IMR-90 (cell line): Measurements from ENCODE around the gene FAM168A. TPM values are rescaled to one million over a fixed set of nuclear protein-coding genes. Genes with fewer than 3 reads are reported as not detected.

ENCODE experiments used
- ATAC-seq: fragments of 200-7000 bp; cut with Tn5 transposase; 2 replicates; pipeline ENCODE4 v1.9.1; 2020; ENCODE audit warnings: low read depth, mild to moderate bottlenecking, moderate library complexity
- BruUV-seq: library from RNA; stranded (reverse); fragments of 400-500 nt; replicated peaks from 2 replicates; lab custom pipeline; 2021; lab: Mats Ljungman, UMichigan
- CTCF ChIA-PET: fragments of 300-600 bp; formaldehyde crosslinking; extraction: SDS; loops from one replicate; lab custom pipeline; 2021; ENCODE audit warnings: antibody characterized with exemption; lab: Yijun Ruan, JAX
- POLR2A ChIA-PET: fragments of 300-600 bp; sonication (Branson Sonifier 250); formaldehyde crosslinking; loops from one replicate; lab custom pipeline; 2022; ENCODE audit warnings: antibody characterized with exemption; ENCODE audit not compliant: unreplicated experiment; lab: Charles Lee
- DNase-seq: peaks from one replicate; pipeline ENCODE4 v3.0.0; 2013
- H2AFZ ChIP-seq: replicated peaks from 2 replicates; pipeline ENCODE3; 2013; ENCODE audit warnings: low read length, mild to moderate bottlenecking; ENCODE audit not compliant: poor library complexity
- H2AK5ac ChIP-seq: 2 replicates; pipeline ENCODE4 v1.6.1; 2013; ENCODE audit warnings: low read depth, low read length, inconsistent platforms
- H2AK9ac ChIP-seq: replicated peaks from 2 replicates; pipeline ENCODE3; 2013; ENCODE audit warnings: mild to moderate bottlenecking, low read depth, low read length, moderate library complexity; ENCODE audit not compliant: poor library complexity
- H2BK120ac ChIP-seq: 2 replicates; pipeline ENCODE4 v1.6.1; 2013; ENCODE audit warnings: low read depth, low read length, inconsistent platforms
- H2BK15ac ChIP-seq: 3 replicates; pipeline ENCODE4 v1.6.1; 2013; ENCODE audit warnings: low read depth, low read length, inconsistent platforms
- H2BK20ac ChIP-seq: 2 replicates; pipeline ENCODE4 v1.6.1; 2013; ENCODE audit warnings: low read depth, mild to moderate bottlenecking, inconsistent platforms, low read length, moderate library complexity
- H2BK5ac ChIP-seq: 2 replicates; pipeline ENCODE4 v1.6.1; 2013; ENCODE audit warnings: mild to moderate bottlenecking, low read depth, low read length, inconsistent platforms; ENCODE audit not compliant: poor library complexity, severe bottlenecking
- H3K14ac ChIP-seq: replicated peaks from 2 replicates; pipeline ENCODE4 v1.6.1; 2013; ENCODE audit warnings: low read depth, low read length, inconsistent platforms
- H3K18ac ChIP-seq: 2 replicates; pipeline ENCODE4 v1.6.1; 2013; ENCODE audit warnings: low read depth, low read length, control low read depth
- H3K23ac ChIP-seq: 2 replicates; pipeline ENCODE4 v1.6.1; 2013; ENCODE audit warnings: low read depth, low read length, inconsistent platforms
- H3K27ac ChIP-seq: 2 replicates; pipeline ENCODE4 v1.5.1; 2013; ENCODE audit warnings: mild to moderate bottlenecking, control low read depth, low read length; ENCODE audit not compliant: insufficient read depth
- H3K27me3 ChIP-seq: 2 replicates; pipeline ENCODE4 v1.6.1; 2013; ENCODE audit warnings: low read length; ENCODE audit not compliant: control insufficient read depth, insufficient read depth
- H3K36me3 ChIP-seq: 2 replicates; pipeline ENCODE4 v1.6.1; 2013; ENCODE audit warnings: low read length, mixed read lengths; ENCODE audit not compliant: control insufficient read depth, insufficient read depth
- H3K4ac ChIP-seq: 2 replicates; pipeline ENCODE4 v1.6.1; 2013; ENCODE audit warnings: low read depth, low read length, inconsistent platforms
- H3K4me1 ChIP-seq: 2 replicates; pipeline ENCODE4 v1.6.1; 2013; ENCODE audit warnings: low read length, mixed read lengths; ENCODE audit not compliant: control insufficient read depth, insufficient read depth
- H3K4me2 ChIP-seq: 2 replicates; pipeline ENCODE4 v1.6.1; 2013; ENCODE audit warnings: low read depth, mild to moderate bottlenecking, control low read depth, low read length, moderate library complexity
- H3K4me3 ChIP-seq: 2 replicates; pipeline ENCODE4 v1.5.1; 2013; ENCODE audit warnings: low read depth, mild to moderate bottlenecking, control low read depth, low read length, moderate library complexity; ENCODE audit not compliant: insufficient read depth
- H3K56ac ChIP-seq: 2 replicates; pipeline ENCODE4 v1.6.1; 2013; ENCODE audit warnings: low read length, inconsistent platforms; ENCODE audit not compliant: insufficient read depth; ENCODE audit errors: extremely low read depth
- H3K79me1 ChIP-seq, 2 experiments: 2 replicates each; pipeline ENCODE4 v1.6.1; 2013; ENCODE audit warnings: low read length in 2 of 2, inconsistent platforms in 1 of 2, low read depth in 1 of 2
- H3K9ac ChIP-seq: 2 replicates; pipeline ENCODE4 v1.6.1; 2013; ENCODE audit warnings: low read depth, low read length, control low read depth
- H3K9me1 ChIP-seq: 2 replicates; pipeline ENCODE4 v1.6.1; 2013; ENCODE audit warnings: low read length, inconsistent platforms; ENCODE audit not compliant: insufficient read depth
- H3K9me3 ChIP-seq: 2 replicates; pipeline ENCODE4 v1.6.1; 2013; ENCODE audit warnings: low read length; ENCODE audit not compliant: control insufficient read depth, insufficient read depth
- H4K20me1 ChIP-seq: 2 replicates; pipeline ENCODE4 v1.6.1; 2013; ENCODE audit warnings: low read length, inconsistent platforms; ENCODE audit not compliant: insufficient read depth
- H4K5ac ChIP-seq: 2 replicates; pipeline ENCODE4 v1.6.1; 2013; ENCODE audit warnings: mild to moderate bottlenecking, low read depth, low read length, control low read depth
- H4K8ac ChIP-seq, 2 experiments: 2 replicates each; pipeline ENCODE4 v1.6.1; 2013; ENCODE audit warnings: low read depth in 2 of 2, low read length in 2 of 2, control low read depth in 1 of 2, inconsistent platforms in 1 of 2
- H4K91ac ChIP-seq: 2 replicates; pipeline ENCODE4 v1.6.1; 2013; ENCODE audit warnings: low read depth, low read length, inconsistent platforms; ENCODE audit not compliant: insufficient read depth
- BHLHE40 ChIP-seq: fragments of 150-350 bp; IDR thresholded peaks from 2 replicates; pipeline ENCODE4 v1.6.1; 2016; ENCODE audit warnings: mild to moderate bottlenecking, low read depth, low read length
- CEBPB ChIP-seq: IDR thresholded peaks from 2 replicates; pipeline ENCODE4 v1.6.1; 2012; ENCODE audit warnings: low read depth, low read length, improper control_type of control experiment
- CHD1 ChIP-seq: IDR thresholded peaks from 2 replicates; pipeline ENCODE4 v1.6.1; 2012; ENCODE audit warnings: low read depth, low read length, improper control_type of control experiment
- MAZ ChIP-seq: IDR thresholded peaks from 2 replicates; pipeline ENCODE4 v1.6.1; 2012; ENCODE audit warnings: low read depth, mild to moderate bottlenecking, low read length, improper control_type of control experiment, moderate library complexity, borderline replicate concordance
- MXI1 ChIP-seq: IDR thresholded peaks from 2 replicates; pipeline ENCODE4 v1.6.1; 2012; ENCODE audit warnings: low read depth, mild to moderate bottlenecking, low read length, moderate library complexity, borderline replicate concordance
- POLR2A ChIP-seq: IDR thresholded peaks from 2 replicates; pipeline ENCODE4 v1.6.1; 2012; ENCODE audit warnings: mild to moderate bottlenecking, low read depth, low read length
- RAD21 ChIP-seq: IDR thresholded peaks from 2 replicates; pipeline ENCODE4 v1.6.1; 2012; ENCODE audit warnings: low read length, improper control_type of control experiment
- RCOR1 ChIP-seq: IDR thresholded peaks from 2 replicates; pipeline ENCODE4 v1.6.1; 2012; ENCODE audit warnings: mild to moderate bottlenecking, low read length, improper control_type of control experiment; ENCODE audit not compliant: insufficient replicate concordance
- RFX5 ChIP-seq: IDR thresholded peaks from 2 replicates; pipeline ENCODE4 v1.8.0; 2012; ENCODE audit warnings: low read depth, mild to moderate bottlenecking, low read length, moderate library complexity
- SMC3 ChIP-seq: fragments of 150-350 bp; IDR thresholded peaks from 2 replicates; pipeline ENCODE4 v1.6.1; 2016; ENCODE audit warnings: low read depth, mild to moderate bottlenecking, antibody characterized with exemption, low read length, moderate library complexity
- WGBS, 2 experiments: methylation state at CpG; one replicate each; pipeline versions ENCODE4 v1.1.5 to v1.1.7; 2013; ENCODE audit warnings: missing lambda C conversion rate in 2 of 2; ENCODE audit not compliant: insufficient read length in 1 of 2; ENCODE audit errors: extremely low coverage in 2 of 2; 5-methylcytosine and 5-hydroxymethylcytosine counted together
- dilution Hi-C: fragments of 300-500 bp; cut with HindIII; formaldehyde crosslinking; loops from one replicate; pipeline ENCODE4 v1.14.3; 2018; ENCODE audit warnings: low sequenced_read_pairs; ENCODE audit not compliant: unreplicated experiment
- in situ Hi-C: fragments of 300-500 bp; cut with MboI; formaldehyde crosslinking; loops from 3 replicates; pipeline ENCODE4 v1.14.3; 2019; ENCODE audit warnings: low sequenced_read_pairs, inconsistent platforms, mixed read lengths
- intact Hi-C: fragments of 100-400 bp; cut with micrococcal nuclease; formaldehyde crosslinking; loops from 2 replicates; pipeline ENCODE4 v1.10.0; 2022
- polyA plus RNA-seq, 3 experiments: library from polyadenylated mRNA; depleted of rRNA; stranded (reverse); fragments of >200 nt; gene quantifications; 2 replicates each; pipeline ENCODE4 v1.2.3, GENCODE V29; 2012; ENCODE audit warnings: low replicate concordance in 1 of 3
- total RNA-seq: library from RNA; depleted of rRNA; stranded (reverse); fragments of >200 nt; gene quantifications from 2 replicates; pipeline ENCODE4 v1.2.3, GENCODE V29; 2012
- TF ChIP-seq, protein P1 (sequence below): fragments of 150-350 bp; IDR thresholded peaks from 2 replicates; pipeline ENCODE4 v1.6.1; 2016; ENCODE audit warnings: low read depth, mild to moderate bottlenecking, low read length, moderate library complexity, borderline replicate concordance
- TF ChIP-seq, protein P2 (sequence below): fragments of 150-350 bp; IDR thresholded peaks from 2 replicates; pipeline ENCODE4 v1.6.1; 2017; ENCODE audit warnings: mild to moderate bottlenecking, antibody characterized with exemption, low read length, low read depth

Gene FAM168A
- total and polyA plus RNA-seq, 2 of the 4 experiments (the other 2 are of a cell fraction): 13.1 to 22.8 TPM

DNA sequence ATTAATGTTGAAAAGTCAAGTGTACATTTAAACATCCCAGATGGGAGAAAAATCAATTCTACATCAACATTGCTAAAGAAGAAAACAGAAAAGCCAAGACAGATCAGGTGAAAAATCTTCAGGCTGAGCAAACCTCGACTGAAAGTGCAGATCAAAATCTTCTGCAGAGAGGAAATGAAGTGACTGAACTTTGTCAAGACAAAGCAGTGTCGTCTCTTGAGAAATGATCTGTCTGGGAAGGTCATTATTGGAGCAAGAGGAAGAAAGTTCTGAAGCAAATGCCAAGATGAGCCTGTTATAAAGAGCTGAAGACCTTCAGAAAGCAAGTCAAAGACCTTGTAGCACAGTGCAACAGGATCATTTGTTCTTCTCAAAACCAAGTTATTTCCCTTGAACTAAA lies 42.7 kb upstream of the FAM168A start:
- H2AK5ac ChIP-seq: no peak overlapping the region
- no peak overlapping the region for H2AK9ac ChIP-seq
- no peak overlapping the region for H2BK120ac ChIP-seq
- H2BK5ac ChIP-seq: no peak overlapping the region
- H4K8ac ChIP-seq: no peak overlapping the region
- no peak overlapping the region for H3K18ac ChIP-seq
- ChIA-PET POLR2A (no interaction called here), CTCF (interaction anchor here (0.8 to 1.1 kb wide), 2 partner anchors 13 to 15 kb away, joined by 3 read pairs; no protein-coding TSS in a partner anchor)
- TF ChIP-seq CEBPB (no peak), POLR2A (no peak), CHD1 (no peak), MXI1 (no peak), RFX5 (no peak), BHLHE40 (no peak), RAD21 (no peak), SMC3 (no peak), RCOR1 (no peak), MAZ (no peak)
- TF ChIP-seq, protein P1, sequence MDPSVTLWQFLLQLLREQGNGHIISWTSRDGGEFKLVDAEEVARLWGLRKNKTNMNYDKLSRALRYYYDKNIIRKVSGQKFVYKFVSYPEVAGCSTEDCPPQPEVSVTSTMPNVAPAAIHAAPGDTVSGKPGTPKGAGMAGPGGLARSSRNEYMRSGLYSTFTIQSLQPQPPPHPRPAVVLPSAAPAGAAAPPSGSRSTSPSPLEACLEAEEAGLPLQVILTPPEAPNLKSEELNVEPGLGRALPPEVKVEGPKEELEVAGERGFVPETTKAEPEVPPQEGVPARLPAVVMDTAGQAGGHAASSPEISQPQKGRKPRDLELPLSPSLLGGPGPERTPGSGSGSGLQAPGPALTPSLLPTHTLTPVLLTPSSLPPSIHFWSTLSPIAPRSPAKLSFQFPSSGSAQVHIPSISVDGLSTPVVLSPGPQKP: no peak
- TF ChIP-seq, protein P2, sequence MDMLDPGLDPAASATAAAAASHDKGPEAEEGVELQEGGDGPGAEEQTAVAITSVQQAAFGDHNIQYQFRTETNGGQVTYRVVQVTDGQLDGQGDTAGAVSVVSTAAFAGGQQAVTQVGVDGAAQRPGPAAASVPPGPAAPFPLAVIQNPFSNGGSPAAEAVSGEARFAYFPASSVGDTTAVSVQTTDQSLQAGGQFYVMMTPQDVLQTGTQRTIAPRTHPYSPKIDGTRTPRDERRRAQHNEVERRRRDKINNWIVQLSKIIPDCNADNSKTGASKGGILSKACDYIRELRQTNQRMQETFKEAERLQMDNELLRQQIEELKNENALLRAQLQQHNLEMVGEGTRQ: no peak
- DNase-seq: no peak
- H3K56ac ChIP-seq: no peak overlapping the region
- no peaks in the 10 kb centered on the region for H3K79me1 ChIP-seq
- H3K36me3 ChIP-seq: no peaks in the 10 kb centered on the region
- ATAC-seq: no peak
- H3K4ac ChIP-seq: no peak overlapping the region
- no peak overlapping the region for H3K4me3 ChIP-seq
- intact Hi-C loops: no loop called here
- no peak overlapping the region for H2BK15ac ChIP-seq
- no peak overlapping the region for H4K91ac ChIP-seq
- no peak overlapping the region for H4K5ac ChIP-seq
- no CpG with 5 or more reads among the region's 2 CpGs for WGBS, 2 experiments
- peaks cover 20% of the 10 kb centered on the region for H3K27me3 ChIP-seq
- no peak overlapping the region for H3K14ac ChIP-seq
- no peak overlapping the region for H2BK20ac ChIP-seq
- no peaks in the 10 kb centered on the region for H3K9me3 ChIP-seq
- H3K27ac ChIP-seq: no peak overlapping the region
- no peak overlapping the region for H2AFZ ChIP-seq
- no peaks in the 10 kb centered on the region for H3K4me1 ChIP-seq
- in situ Hi-C loops: no loop called here
- no TSS peak for BruUV-seq
- no peaks in the 10 kb centered on the region for H3K9me1 ChIP-seq
- H3K4me2 ChIP-seq: no peak overlapping the region
- H3K23ac ChIP-seq: no peak overlapping the region
- H4K20me1 ChIP-seq: no peaks in the 10 kb centered on the region
- no peak overlapping the region for H3K9ac ChIP-seq
- dilution Hi-C loops: no loop called here
